NCI-H2107 treated with DMSO at 0.1 percent for 48 hours (cell line): ENCODE data around the gene BCL11A.

ENCODE experiments used
- DNase-seq: peaks from one replicate; lab custom pipeline; 2025; ENCODE audit not compliant: unreplicated experiment; lab: John Stamatoyannopoulos, UW

The BCL11A gene

DNA sequence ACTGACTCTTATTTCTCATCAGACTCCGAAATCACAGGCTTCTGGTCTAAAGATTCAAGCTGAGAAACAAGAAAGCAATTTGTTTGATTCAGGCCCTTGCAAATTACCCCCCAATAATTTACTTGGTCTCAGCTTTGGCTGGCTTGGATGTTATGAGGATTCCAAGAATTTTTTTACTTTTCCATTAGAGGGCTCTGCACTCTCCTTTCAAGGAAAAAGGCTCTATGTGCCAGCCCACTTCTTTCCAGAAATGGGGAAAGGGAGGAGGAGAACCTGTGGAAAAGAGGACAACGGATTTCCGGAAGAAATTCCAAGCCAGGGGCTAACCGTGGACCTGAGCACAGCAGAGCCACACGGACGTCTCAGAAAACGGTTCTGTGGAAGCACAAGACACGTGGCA is 44.4 kb downstream of the BCL11A start:
- DNase-seq, result no peak

DNA sequence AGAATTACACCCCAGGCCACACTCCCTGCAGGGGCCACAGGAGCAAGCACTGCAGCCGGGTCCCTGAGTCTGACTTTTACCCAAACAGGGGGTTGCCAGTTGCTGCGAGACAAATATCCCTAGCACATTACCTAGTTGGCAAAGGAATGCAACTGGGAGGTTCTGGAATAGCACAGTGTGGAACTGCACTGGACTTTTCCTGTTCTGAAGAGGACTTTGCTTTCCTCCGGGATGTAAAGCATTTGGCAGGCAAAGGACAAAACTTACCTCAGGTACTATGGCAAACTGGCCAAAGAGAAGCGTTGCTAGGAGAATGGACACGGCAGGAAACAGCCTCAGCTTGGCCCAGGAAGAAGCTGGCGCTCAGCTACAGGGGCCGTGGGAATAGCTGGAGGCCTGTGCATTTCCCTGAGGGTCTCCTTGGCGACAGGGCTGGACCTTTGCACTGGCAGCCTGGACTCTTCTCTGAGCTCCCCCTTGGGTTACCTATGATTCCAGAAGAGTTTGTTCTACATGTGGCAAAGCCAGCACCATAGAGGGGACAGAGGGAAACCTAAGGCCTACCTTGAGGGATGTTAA is 45.0 kb downstream of the BCL11A start:
- DNase-seq, result no peak

DNA sequence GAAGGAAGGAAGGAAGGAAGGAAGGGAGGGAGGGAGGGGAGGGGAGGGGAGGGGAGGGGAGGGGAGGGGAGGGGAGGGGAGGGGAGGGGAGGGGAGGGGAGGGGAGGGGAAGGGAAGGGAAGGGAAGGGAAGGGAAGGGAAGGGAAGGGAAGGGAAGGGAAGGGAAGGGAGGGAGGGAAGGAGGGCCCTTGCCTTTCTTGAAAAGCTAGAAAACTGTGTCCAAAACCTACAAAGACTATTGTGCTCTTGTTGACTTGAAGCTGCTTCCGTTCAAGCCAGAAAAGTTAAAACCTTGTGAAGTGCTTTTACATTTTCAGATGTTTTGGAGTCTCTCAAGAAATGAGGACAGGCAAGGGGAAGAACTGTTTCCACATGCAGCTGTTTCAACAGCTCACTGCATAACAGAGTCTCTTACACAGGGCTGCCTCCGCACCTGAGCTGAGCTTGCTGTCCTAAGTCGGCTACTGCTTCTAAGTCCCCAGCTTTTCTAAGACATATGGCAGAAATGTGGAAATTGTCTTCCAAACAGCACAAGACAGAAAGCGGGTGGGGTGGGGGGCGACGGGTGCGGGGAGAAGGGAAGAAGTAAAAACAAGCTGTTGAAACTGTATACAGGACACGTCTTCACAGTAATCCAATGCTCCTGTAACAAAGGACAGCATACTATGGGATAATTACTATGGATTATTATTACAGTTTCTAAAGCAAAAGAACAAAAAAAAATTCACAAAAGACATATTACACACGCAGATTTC is 46.1 kb downstream of the BCL11A start:
- no peak for DNase-seq

DNA sequence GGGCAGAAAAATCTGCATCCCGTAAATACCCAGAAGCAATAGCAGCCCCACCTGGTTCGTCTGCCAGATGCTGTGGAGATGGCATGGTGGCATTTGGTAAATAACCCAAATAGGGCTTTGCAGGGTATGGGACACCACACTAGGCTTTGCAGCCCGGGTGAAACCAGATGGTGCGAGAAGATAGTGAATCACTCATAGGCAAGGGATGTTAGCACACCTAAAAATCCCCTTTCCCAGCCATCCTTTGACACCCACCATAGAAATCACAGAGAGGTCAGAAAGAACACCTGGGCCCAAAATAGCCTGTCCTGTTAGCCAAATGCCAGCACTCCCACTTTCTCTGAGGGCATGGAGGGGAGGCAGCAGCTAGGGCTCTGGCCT is 47.6 kb downstream of the BCL11A start:
- DNase-seq, result no peak

DNA sequence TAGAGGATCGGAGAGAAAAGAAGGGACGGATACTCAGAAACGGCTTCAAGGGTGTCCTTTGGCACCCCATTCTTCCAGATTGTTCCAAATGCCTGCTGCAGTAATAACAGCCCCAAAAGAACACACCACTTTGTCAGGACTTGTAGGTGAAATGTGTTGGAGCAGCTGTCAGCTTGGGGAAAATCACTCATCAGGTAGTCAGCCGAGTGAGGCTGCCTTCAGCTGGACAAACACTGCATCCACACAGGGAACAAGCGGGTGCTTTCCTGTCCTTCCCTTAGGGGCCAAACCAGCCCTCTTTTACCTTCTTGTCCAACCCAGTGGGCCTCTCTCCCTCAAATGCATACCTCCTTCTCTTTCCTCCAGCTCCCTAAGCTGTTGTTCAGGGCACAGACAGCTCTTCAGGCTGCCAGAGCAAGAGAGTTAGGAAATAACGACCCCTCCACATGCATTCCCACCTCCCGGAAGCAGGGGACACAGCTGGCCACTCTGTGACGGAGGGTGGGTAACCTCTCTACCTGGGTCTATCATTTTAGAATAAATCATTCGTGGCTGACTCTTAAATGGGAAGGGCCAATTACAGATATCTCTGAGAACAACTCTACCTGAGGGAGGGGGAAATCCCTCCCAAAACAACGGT is 48.1 kb downstream of the BCL11A start:
- no peak for DNase-seq

DNA sequence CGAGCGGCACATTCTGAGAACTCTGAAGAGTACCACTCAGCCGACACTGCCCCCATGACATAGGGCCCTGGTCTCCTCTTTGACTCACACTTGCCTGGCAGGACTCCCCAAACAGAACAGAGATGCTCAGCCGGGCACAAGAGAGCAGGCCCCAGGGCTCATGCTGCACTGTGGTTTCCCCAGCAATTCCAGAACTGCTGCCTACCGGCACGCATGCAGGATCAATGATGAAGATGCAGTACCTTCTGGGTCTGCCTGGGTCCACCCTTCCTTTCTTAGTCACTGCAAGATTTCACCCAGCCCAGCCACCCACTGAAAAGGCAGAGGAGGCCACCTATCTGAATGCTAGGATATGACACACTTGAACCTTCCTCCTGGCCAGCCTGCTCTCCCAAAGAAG is 49.4 kb downstream of the BCL11A start:
- no peak for DNase-seq

DNA sequence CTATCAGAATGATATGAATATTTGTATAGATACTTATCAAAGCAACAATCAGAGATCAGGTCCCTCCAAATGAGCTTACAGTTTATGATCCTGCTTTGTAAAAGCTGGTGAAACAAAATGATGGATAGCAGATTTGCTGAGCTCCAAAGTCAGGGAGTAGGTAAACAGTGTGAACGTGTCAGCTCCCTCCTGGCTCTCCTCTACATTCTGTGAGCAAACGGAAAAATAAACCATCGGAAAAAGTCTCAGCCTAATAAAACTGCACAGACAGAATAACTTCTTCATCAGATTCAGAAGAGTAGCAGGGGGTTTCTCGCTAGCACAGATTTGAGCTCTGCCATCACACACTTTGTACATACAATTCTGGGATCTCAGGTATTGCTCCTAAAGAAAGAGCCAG is 51.3 kb downstream of the BCL11A start:
- no peak for DNase-seq

DNA sequence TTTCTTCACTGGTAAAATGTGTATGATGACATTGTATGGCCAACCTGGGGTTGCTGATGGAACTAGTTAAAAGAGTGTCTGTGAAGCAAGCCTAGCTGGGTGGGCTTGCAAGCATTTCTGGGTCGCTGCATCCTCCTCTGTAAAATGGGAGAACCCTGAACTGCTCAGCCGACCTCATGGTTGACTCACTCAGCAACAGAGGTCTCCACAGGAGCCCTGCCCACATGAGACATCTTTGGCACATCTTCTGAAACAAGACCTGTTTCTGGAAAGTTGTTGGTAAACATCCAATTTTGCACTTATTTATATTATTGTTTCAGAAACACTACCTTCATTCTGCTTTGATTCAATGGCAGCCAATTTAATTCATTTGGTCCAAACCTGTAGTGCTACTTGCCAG is 52.6 kb downstream of the BCL11A start:
- DNase-seq, result no peak

DNA sequence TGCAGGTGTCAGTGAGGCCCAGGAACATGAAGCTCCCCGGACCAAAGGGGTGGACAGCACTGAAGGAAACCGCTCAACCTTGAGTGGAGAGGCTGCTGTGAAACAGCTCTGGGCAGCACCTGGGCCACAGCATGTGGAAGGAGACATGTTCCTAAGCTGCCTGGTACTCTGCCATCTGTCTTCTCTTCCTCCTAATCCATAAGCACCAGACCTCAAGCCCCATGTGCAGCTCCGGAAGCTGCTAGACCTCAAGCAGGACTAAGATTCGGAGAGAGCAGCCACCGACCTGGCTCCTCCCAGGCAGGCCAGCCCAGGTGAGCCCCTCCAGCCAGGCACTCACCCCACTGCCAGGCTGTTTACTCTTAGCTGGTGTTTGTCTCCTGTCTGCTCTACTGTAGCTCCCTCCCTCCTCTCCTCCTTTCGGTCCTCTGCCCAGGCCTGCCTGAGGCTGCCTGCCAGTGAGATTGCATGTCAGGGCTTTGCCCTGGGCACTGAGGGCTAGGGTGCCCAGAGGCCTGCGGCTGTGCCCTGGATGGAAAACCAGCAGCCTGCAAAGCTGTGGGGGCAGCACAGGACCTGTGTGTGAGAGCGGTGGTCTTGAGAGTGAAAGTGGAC is 53.7 kb downstream of the BCL11A start:
- DNase-seq, result no peak

DNA sequence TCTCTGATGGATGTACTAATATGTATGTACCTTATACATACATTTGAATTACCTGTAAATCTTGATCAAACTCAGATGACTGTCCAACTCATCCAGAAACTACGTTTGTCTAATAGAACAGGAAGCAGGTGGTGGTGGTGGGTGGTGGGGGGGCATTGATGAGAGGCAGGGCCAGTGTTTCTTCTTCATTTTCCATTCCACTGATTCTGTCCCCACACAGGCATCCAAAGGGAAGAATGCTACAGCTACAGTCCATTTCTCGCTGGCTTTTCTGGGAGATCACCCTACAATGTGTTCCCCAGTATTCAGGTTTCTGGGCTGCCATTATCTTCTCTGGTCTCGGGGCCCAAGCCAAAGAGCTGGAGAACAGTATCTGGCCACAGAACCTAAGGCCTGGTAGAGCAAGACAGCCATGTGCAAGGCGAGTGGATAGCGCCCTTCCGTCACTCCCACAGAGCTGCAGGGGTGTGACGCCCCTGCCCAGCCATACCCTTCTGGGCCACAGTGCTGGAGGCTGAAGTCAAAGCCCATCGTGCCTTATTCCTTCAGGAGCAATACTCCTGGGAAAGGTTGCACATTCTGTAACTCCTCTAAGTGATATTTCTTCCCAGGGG is 54.5 kb downstream of the BCL11A start:
- no peak for DNase-seq

DNA sequence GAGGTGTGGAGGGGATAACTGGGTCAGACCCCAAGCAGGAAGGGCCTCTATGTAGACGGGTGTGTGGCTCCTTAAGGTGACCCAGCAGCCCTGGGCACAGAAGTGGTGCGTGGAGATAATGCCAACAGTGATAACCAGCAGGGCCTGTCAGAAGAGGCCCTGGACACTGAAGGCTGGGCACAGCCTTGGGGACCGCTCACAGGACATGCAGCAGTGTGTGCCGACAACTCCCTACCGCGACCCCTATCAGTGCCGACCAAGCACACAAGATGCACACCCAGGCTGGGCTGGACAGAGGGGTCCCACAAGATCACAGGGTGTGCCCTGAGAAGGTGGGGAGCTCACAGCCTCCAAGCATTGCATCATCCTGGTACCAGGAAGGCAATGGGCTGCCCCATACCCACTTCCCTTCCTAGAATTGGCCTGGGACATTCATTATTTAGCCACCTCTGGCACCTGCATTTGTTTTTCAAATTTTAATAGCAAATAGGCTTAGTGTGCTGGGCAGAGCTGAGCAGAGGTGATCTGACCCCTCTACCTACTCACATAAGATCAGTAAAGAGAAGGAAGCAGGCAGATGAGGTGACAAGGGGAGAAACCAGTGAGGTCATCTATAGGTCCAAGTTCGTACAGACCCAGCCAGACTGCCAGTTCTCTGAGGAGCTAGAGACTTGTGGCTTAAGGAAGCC is 55.2 kb downstream of the BCL11A start:
- no peak for DNase-seq

DNA sequence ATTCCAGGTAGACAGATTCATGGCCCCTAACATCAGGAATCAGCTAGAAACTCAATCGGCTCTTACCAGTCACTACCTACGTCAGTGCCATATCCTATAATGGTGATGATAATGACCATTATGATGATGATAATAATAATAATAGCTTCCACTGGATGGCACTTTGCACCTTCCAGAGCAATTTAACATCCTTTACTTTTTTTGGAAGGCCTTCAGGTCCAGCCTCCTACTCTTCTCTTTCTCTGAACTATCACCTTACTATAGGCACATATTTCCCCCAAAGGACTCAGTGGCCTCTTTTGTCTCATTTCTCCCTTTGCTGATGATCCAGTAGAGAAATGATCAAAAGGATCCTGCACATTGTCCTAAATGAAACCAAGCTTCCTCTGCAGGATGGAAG is 56.0 kb downstream of the BCL11A start:
- DNase-seq, result no peak

DNA sequence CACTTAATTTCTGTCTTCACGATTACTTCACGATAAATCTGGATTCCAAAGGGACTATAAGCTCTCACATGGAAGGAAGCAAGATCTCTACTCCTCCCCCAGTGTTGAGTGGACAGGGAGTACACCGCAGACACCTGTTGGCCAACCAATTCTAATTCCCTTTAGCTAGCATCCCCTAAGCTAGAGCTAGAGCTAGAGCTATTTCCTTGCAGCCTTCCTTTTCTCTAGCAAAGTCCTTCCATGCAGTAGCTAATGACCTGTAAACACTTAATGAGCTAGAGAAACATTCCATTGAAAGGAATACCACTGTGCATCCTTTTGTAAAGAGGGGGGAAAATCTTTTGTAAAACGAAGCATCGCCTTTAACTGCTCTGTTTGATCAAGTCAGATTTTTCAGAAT is 56.5 kb downstream of the BCL11A start:
- DNase-seq, result no peak

DNA sequence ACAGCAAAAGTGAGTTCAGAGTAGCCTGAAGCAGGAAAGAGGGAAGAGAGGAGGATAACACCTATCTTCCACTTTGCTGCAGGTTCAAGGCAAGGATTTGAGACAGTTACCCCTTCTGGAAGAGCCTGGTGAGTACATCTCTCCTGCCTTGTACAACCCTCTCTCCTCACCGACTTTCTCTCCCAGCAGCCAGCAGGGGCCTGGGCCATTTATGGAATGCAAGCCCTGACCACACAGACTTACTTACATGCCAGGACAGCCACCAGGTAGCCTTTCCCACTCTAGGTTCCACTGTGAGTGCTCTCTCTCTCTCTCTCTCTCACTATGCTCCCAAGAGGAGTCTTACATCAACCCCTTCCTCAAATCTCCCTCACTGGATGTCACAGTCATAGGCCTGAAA is 57.0 kb downstream of the BCL11A start:
- DNase-seq, result no peak

DNA sequence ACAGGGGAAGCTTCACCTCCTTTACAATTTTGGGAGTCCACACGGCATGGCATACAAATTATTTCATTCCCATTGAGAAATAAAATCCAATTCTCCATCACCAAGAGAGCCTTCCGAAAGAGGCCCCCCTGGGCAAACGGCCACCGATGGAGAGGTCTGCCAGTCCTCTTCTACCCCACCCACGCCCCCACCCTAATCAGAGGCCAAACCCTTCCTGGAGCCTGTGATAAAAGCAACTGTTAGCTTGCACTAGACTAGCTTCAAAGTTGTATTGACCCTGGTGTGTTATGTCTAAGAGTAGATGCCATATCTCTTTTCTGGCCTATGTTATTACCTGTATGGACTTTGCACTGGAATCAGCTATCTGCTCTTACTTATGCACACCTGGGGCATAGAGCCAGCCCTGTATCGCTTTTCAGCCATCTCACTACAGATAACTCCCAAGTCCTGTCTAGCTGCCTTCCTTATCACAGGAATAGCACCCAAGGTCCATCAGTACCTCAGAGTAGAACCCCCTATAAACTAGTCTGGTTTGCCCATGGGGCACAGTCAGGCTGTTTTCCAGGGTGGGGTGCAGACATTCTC is 58.3 kb downstream of the BCL11A start:
- DNase-seq, result no peak

DNA sequence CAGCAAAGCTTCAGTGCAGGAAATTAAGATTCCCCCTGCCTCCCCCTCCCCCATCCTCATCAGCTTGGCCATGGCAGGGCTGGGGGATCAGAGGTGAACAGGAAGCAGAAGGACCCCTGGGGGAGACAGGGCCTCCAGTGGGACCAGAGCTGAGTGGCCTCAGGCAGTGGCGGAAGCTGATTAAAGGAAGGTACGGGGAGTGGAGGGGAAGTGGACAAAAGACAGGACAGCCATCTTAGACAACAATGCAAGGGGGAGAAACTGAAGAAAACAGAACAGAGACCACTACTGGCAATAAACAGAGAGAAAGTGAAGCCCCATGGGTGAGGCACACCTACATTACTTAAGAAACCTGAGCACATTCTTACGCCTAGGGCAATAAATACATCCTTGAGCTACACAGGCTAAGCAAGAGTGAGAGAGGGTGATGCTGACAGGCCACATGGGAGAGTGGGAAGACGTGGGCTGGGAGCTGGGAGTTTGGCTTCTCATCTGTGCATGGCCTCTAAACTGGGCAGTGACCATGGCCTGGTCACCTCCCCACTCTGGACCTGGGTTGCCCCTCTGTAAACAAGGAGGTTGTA is 59.6 kb downstream of the BCL11A start:
- no peak for DNase-seq

DNA sequence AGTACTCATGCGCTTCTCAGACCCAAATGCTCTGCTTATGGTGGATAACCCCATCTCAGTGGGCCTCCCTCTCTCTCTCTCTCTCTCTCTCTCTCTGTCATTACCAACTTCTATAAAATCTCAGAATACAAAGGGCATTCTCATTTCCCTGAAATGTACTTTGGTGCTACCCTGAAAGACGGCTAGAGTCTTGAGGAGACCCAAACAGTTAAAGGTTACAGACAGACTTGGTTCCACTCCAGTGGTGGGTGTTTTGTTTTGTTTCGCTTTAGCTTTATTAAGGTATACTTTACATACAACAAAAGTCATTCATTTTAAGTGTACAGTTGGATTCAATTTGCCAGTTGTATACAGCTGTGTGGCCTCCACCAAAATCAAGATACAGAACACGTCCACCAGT is 60.9 kb downstream of the BCL11A start:
- no peak for DNase-seq

DNA sequence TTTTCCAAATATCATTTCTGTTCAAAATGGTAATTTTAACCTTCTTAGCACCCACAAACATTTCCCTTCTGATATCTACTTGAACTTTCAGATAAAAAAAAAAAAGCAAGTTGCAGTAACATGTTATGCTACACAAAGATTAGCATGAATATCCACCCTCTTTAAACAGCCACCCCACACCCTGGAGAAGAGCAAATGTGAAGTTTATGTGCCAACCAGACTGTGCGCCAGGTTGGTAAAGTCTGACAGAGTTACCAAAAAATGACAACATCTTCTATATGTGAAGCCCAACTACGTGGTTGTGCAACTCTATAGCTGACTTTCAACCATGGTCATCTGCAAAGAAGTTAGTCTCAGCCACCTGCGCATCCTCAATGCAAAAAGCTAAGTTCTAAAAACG is 62.6 kb downstream of the BCL11A start:
- DNase-seq, result no peak

DNA sequence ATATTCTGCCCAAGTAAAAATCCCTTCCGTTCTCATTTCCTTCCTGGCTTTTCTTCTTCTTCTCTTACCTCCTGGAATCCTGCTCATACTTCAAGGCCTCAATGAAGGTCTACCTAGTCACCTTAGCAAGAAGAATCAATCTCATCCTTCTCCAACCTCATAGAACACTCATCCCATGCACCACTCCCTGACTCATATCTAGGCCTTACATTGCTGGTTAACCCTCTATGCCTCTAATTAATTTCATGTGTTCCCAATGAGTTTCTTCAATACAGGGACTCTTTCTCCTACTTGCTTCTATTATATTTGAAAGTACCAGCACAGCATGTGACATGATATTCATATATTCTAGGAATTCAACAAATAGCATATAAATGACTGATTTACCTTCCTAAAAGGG is 63.0 kb downstream of the BCL11A start:
- DNase-seq, result no peak

DNA sequence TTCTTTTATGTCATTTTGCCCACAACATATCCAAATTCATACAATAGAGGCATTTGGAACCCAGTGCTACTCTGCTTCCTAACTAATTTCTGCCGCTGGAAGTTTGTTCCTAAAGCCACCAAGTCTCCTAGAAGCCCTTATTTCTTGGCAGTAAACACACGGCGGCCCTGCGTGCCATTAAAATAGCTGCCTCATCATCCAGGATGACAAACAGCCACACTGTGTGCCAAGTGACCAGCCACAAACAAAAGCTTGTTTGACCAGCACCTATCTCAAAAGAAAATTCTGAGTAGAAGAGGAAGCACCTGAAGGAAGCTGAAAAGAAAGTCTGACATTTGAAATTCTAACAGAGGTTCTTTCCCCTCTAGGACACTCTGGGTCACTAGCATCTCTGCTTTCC is 64.2 kb downstream of the BCL11A start:
- no peak for DNase-seq

DNA sequence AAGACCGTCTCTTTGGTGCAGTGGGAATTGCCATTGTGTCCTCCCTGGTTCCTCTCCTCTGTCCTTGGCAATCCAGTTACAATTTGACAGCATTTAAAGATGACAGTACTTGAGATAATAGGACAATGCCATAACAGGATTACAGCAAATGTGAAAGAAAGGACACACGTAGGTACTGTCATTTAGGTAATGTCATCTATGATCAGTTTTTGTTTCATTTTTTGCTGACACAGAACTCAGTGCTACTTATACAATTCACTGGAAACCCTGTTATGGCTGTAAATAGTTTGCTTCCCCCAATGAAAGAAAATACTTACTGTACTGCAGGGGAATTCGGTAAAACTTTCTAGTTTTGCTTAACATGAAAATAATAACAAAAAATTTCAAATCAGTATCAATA is 65.2 kb downstream of the BCL11A start:
- no peak for DNase-seq
